Measurements from ENCODE around the gene CCDC192. TPM values are rescaled to one million over a fixed set of nuclear protein-coding genes. Genes with fewer than 3 reads are reported as not detected.
"Not testable (repeated sequence)": the region's sequence is repeated elsewhere in the genome, so short reads cannot be mapped to it uniquely, and the experiment has no call there.

CCDC192 gene
- total and polyA plus RNA-seq, 8 donors = 0.81 to 1.6 (median 1.2) TPM; not detected in 2

- DNase-seq = no peak
- intact Hi-C loops (cut with DNase I) = no loop called here
- peaks cover 0 to 12% of the 10 kb centered on the region in 2 donors for H3K9me3 ChIP-seq
- peaks cover 1 to 12% of the 10 kb centered on the region in 2 donors for H3K4me1 ChIP-seq
- no peaks in the 10 kb centered on the region for H3K27me3 ChIP-seq
- no peaks in the 10 kb centered on the region for H3K36me3 ChIP-seq
- no peak for TF ChIP-seq CTCF (IDR thresholded peaks at IDR 0.05)
- H3K4me3 ChIP-seq = no peak overlapping the region
- no peak overlapping the region for H3K27ac ChIP-seq
- ATAC-seq = no peak
Measured at GRCh38 chr5:127718181-127718580, 15.0 kb downstream of the CCDC192 start.

- H3K36me3 ChIP-seq = no peaks in the 10 kb centered on the region
- no peak for TF ChIP-seq CTCF (IDR thresholded peaks at IDR 0.05)
- peaks cover 0 to 12% of the 10 kb centered on the region in 2 donors for H3K9me3 ChIP-seq
- ATAC-seq (peak; percentile 89), DNase-seq (peak in 2 of 4 donors; percentile 33 to 57)
- H3K27ac ChIP-seq = no peak overlapping the region
- H3K27me3 ChIP-seq = no peaks in the 10 kb centered on the region
- intact Hi-C loops (cut with DNase I) = no loop called here
- H3K4me3 ChIP-seq = no peak overlapping the region
- H3K4me1 ChIP-seq = peaks cover 6 to 24% of the 10 kb centered on the region in 2 donors
Measured at GRCh38 chr5:127723571-127723970, 20.4 kb downstream of the CCDC192 start.

GRCh38 chr5:127725673-127726072 is 22.5 kb downstream of the CCDC192 start:
- H3K27me3 ChIP-seq = no peaks in the 10 kb centered on the region
- DNase-seq = no peak
- intact Hi-C loops (cut with DNase I) = no loop called here
- no peak overlapping the region for H3K27ac ChIP-seq
- peaks cover 6 to 24% of the 10 kb centered on the region in 2 donors for H3K4me1 ChIP-seq
- no peaks in the 10 kb centered on the region for H3K36me3 ChIP-seq
- H3K9me3 ChIP-seq = peaks cover 0 to 7% of the 10 kb centered on the region in 2 donors
- no peak for TF ChIP-seq CTCF (IDR thresholded peaks at IDR 0.05)
- no peak overlapping the region for H3K4me3 ChIP-seq
- no peak for ATAC-seq

- Histone ChIP-seq H3K4me3 (no peak overlapping the region), H3K4me1 (no peaks in the 10 kb centered on the region), H3K36me3 (no peaks in the 10 kb centered on the region), H3K9me3 (peaks cover 0 to 4% of the 10 kb centered on the region in 2 donors), H3K27ac (no peak overlapping the region), H3K27me3 (no peaks in the 10 kb centered on the region)
- TF ChIP-seq CTCF (IDR thresholded peaks at IDR 0.05) = no peak
- no peak for DNase-seq
- ATAC-seq = no peak
- intact Hi-C loops (cut with DNase I) = no loop called here
Measured at GRCh38 chr5:127732963-127733362, 29.8 kb downstream of the CCDC192 start.

GRCh38 chr5:127739348-127739747 is 36.2 kb downstream of the CCDC192 start:
- ATAC-seq; H3K27ac ChIP-seq; H3K9me3 ChIP-seq; H3K4me1 ChIP-seq; H3K4me3 ChIP-seq; H3K27me3 ChIP-seq; DNase-seq; H3K36me3 ChIP-seq; intact Hi-C loops (cut with DNase I): not testable (repeated sequence)

GRCh38 chr5:127739807-127740384 is 36.7 kb downstream of the CCDC192 start:
- Histone ChIP-seq H3K27ac (no peak overlapping the region), H3K4me1 (no peaks in the 10 kb centered on the region), H3K27me3 (no peaks in the 10 kb centered on the region), H3K36me3 (no peaks in the 10 kb centered on the region), H3K9me3 (no peaks in the 10 kb centered on the region), H3K4me3 (no peak overlapping the region)
- no peak for TF ChIP-seq CTCF (IDR thresholded peaks at IDR 0.05)
- intact Hi-C loops (cut with DNase I) = loop anchor here in 1 of 2 donors (10.0 kb wide), 1 partner anchor 175 kb away; no protein-coding TSS in a partner anchor
- ATAC-seq (no peak), DNase-seq (no peak)

All from left lung (tissue), 10 donors.